HG02970 (cell line): ENCODE results near the gene CUBN.

Experiments
- ATAC-seq: cut with Tn5 transposase; IDR thresholded peaks from one replicate; pipeline ENCODE4 v1.9.1; 2021; ENCODE audit warnings: mild to moderate bottlenecking, moderate library complexity, moderate number of reproducible peaks; ENCODE audit not compliant: unreplicated experiment, low FRiP score

CUBN gene

GRCh38 chr10:16964576-16965343, 164.9 kb downstream of the CUBN start:
- ATAC-seq, result no peak

- no peak for ATAC-seq
Observed at GRCh38 chr10:16960551-16960950, 169.1 kb downstream of the CUBN start.

GRCh38 chr10:16957038-16957437, 172.6 kb downstream of the CUBN start:
- no peak for ATAC-seq

GRCh38 chr10:16954280-16955030, 175.2 kb downstream of the CUBN start:
- ATAC-seq, result no peak

GRCh38 chr10:16953270-16953669, 176.3 kb downstream of the CUBN start:
- no peak for ATAC-seq

GRCh38 chr10:16952610-16953009, 177.0 kb downstream of the CUBN start:
- no peak for ATAC-seq

GRCh38 chr10:16952080-16952479, 177.5 kb downstream of the CUBN start:
- no peak for ATAC-seq

- no peak for ATAC-seq
Observed at GRCh38 chr10:16950656-16951601, 178.7 kb downstream of the CUBN start.

- ATAC-seq, result no peak
Observed at GRCh38 chr10:16949816-16950215, 179.8 kb downstream of the CUBN start.

GRCh38 chr10:16948361-16948760, 181.2 kb downstream of the CUBN start:
- ATAC-seq, result no peak

GRCh38 chr10:16947069-16947468, 182.5 kb downstream of the CUBN start:
- ATAC-seq, result no peak

- ATAC-seq, result no peak
Observed at GRCh38 chr10:16945593-16945992, 184.0 kb downstream of the CUBN start.

GRCh38 chr10:16944986-16945385, 184.6 kb downstream of the CUBN start:
- ATAC-seq, result no peak

GRCh38 chr10:16944402-16944801, 185.2 kb downstream of the CUBN start:
- ATAC-seq, result no peak

- no peak for ATAC-seq
Observed at GRCh38 chr10:16943295-16944285, 186.0 kb downstream of the CUBN start.

GRCh38 chr10:16942381-16943078, 187.1 kb downstream of the CUBN start:
- ATAC-seq, result no peak

- ATAC-seq, result no peak
Observed at GRCh38 chr10:16941870-16942269, 187.7 kb downstream of the CUBN start.

- ATAC-seq, result no peak
Observed at GRCh38 chr10:16941067-16941466, 188.5 kb downstream of the CUBN start.

- ATAC-seq, result no peak
Observed at GRCh38 chr10:16938952-16939351, 190.7 kb downstream of the CUBN start.
